OCI-LY3 (cell line): Measurements from ENCODE around the gene PYGM.

Source experiments
- H2AFZ ChIP-seq: fragments of 200-600, 300-600 bp; shearing (Covaris generic); 2 replicates; pipeline ENCODE4 v1.6.0; 2014; ENCODE audit warnings: antibody characterized with exemption, low read depth, low read length
- H3K27ac ChIP-seq: fragments of 200-600, 300-600 bp; sonication (generic); 2 replicates; pipeline ENCODE4 v1.5.1; 2014; ENCODE audit warnings: mild to moderate bottlenecking, low read length, moderate library complexity, mixed read lengths
- H3K27me3 ChIP-seq: fragments of 200-600, 300-600 bp; sonication (generic); 2 replicates; pipeline ENCODE4 v1.6.1; 2014; ENCODE audit warnings: low read depth, low read length, mixed read lengths
- H3K36me3 ChIP-seq: fragments of 200-600, 300-600 bp; sonication (generic); replicated peaks from 2 replicates; pipeline ENCODE3; 2014; ENCODE audit warnings: low read depth, low read length, mixed read lengths
- H3K4me1 ChIP-seq: fragments of 300-600, 200-600 bp; sonication (generic); 2 replicates; pipeline ENCODE4 v1.6.1; 2014; ENCODE audit warnings: low read length, mixed read lengths
- H3K4me2 ChIP-seq: fragments of 200-600, 300-600 bp; sonication (generic); 2 replicates; pipeline ENCODE4 v1.6.1; 2014; ENCODE audit warnings: low read length, mixed read lengths
- H3K4me3 ChIP-seq: fragments of 300-600, 200-600 bp; sonication (generic); 2 replicates; pipeline ENCODE4 v1.5.1; 2014; ENCODE audit warnings: antibody characterized with exemption, mild to moderate bottlenecking, low read length, moderate library complexity
- H3K79me2 ChIP-seq: fragments of 300-600, 200-600 bp; shearing (Covaris generic); 2 replicates; pipeline ENCODE4 v1.6.1; 2014; ENCODE audit warnings: mild to moderate bottlenecking, low read length, mixed read lengths
- H3K9ac ChIP-seq: fragments of 300-600, 200-600 bp; shearing (Covaris generic); 2 replicates; pipeline ENCODE4 v1.6.0; 2014; ENCODE audit warnings: mild to moderate bottlenecking, low read length, moderate library complexity
- H3K9me3 ChIP-seq: fragments of 200-600, 300-600 bp; shearing (Covaris generic); 2 replicates; pipeline ENCODE4 v1.6.1; 2014; ENCODE audit warnings: low read length, mixed read lengths; ENCODE audit not compliant: insufficient read depth
- H4K20me1 ChIP-seq: fragments of 200-600, 300-600 bp; sonication (generic); 2 replicates; pipeline ENCODE4 v1.6.1; 2016; ENCODE audit warnings: low read length, mixed read lengths; ENCODE audit not compliant: insufficient read depth
- CTCF ChIP-seq: fragments of 200-600, 300-600 bp; sonication (generic); IDR thresholded peaks from 2 replicates; pipeline ENCODE4 v1.5.1; 2014; ENCODE audit warnings: antibody characterized with exemption, low read length, low read depth
- EZH2phosphoT487 ChIP-seq: fragments of 200-600 bp; shearing (Covaris generic); IDR thresholded peaks from 2 replicates; pipeline ENCODE4 v1.6.1; 2018; ENCODE audit warnings: antibody characterized with exemption, mixed run types, low read depth

Gene PYGM

GRCh38 chr11:64731601-64732000, 28.2 kb downstream of the PYGM start:
- Histone ChIP-seq H3K4me2 (no peak overlapping the region), H3K79me2 (no peaks in the 10 kb centered on the region), H3K4me3 (no peak overlapping the region), H4K20me1 (no peaks in the 10 kb centered on the region), H3K27me3 (no peaks in the 10 kb centered on the region), H3K27ac (no peak overlapping the region), H3K9ac (no peak overlapping the region), H3K4me1 (peaks cover 33% of the 10 kb centered on the region), H2AFZ (no peak overlapping the region), H3K9me3 (no peaks in the 10 kb centered on the region), H3K36me3 (peaks cover 3% of the 10 kb centered on the region)
- TF ChIP-seq EZH2phosphoT487 (no peak), CTCF (no peak)

GRCh38 chr11:64729851-64730382, 29.9 kb downstream of the PYGM start:
- H3K9ac ChIP-seq, result no peak overlapping the region
- H3K27me3 ChIP-seq, result no peaks in the 10 kb centered on the region
- H3K79me2 ChIP-seq, result no peaks in the 10 kb centered on the region
- no peak overlapping the region for H2AFZ ChIP-seq
- peaks cover 31% of the 10 kb centered on the region for H3K4me1 ChIP-seq
- H3K9me3 ChIP-seq, result no peaks in the 10 kb centered on the region
- TF ChIP-seq CTCF (no peak), EZH2phosphoT487 (no peak)
- no peak overlapping the region for H3K27ac ChIP-seq
- H3K36me3 ChIP-seq, result peaks cover 3% of the 10 kb centered on the region
- H4K20me1 ChIP-seq, result no peaks in the 10 kb centered on the region
- H3K4me3 ChIP-seq, result no peak overlapping the region
- no peak overlapping the region for H3K4me2 ChIP-seq

- H4K20me1 ChIP-seq, result no peaks in the 10 kb centered on the region
- peaks cover 3% of the 10 kb centered on the region for H3K36me3 ChIP-seq
- no peak overlapping the region for H3K4me2 ChIP-seq
- no peak overlapping the region for H3K4me3 ChIP-seq
- no peak for TF ChIP-seq CTCF
- no peak for TF ChIP-seq EZH2phosphoT487
- peaks cover 32% of the 10 kb centered on the region for H3K4me1 ChIP-seq
- no peak overlapping the region for H3K9ac ChIP-seq
- no peaks in the 10 kb centered on the region for H3K9me3 ChIP-seq
- H3K27ac ChIP-seq, result no peak overlapping the region
- H3K79me2 ChIP-seq, result no peaks in the 10 kb centered on the region
- H2AFZ ChIP-seq, result no peak overlapping the region
- no peaks in the 10 kb centered on the region for H3K27me3 ChIP-seq
Measured at GRCh38 chr11:64728757-64729365, 30.9 kb downstream of the PYGM start.

GRCh38 chr11:64726867-64727530, 32.8 kb downstream of the PYGM start:
- no peaks in the 10 kb centered on the region for H3K27me3 ChIP-seq
- H2AFZ ChIP-seq, result no peak overlapping the region
- H3K4me1 ChIP-seq, result peaks cover 33% of the 10 kb centered on the region
- TF ChIP-seq CTCF (no peak), EZH2phosphoT487 (no peak)
- H3K27ac ChIP-seq, result no peak overlapping the region
- no peak overlapping the region for H3K4me3 ChIP-seq
- no peaks in the 10 kb centered on the region for H4K20me1 ChIP-seq
- peaks cover 3% of the 10 kb centered on the region for H3K36me3 ChIP-seq
- H3K9me3 ChIP-seq, result no peaks in the 10 kb centered on the region
- H3K9ac ChIP-seq, result no peak overlapping the region
- H3K4me2 ChIP-seq, result no peak overlapping the region
- H3K79me2 ChIP-seq, result no peaks in the 10 kb centered on the region
